A673 (cell line): Measurements from ENCODE around the gene PLOD2. TPM values are rescaled to one million over a fixed set of nuclear protein-coding genes. Genes with fewer than 3 reads are reported as not detected.

ENCODE experiments used
- BruUV-seq: library from RNA; stranded (reverse); fragments of 400-500 nt; replicated peaks from 2 replicates; lab custom pipeline; 2021; lab: Mats Ljungman, UMichigan
- CTCF ChIA-PET: fragments of 300-600 bp; sonication (Branson Sonifier 250); formaldehyde crosslinking; loops from one replicate; lab custom pipeline; 2022; ENCODE audit warnings: antibody characterized with exemption; lab: Charles Lee
- POLR2A ChIA-PET: fragments of 300-600 bp; sonication (Branson Sonifier 250); formaldehyde crosslinking; loops from one replicate; lab custom pipeline; 2022; ENCODE audit warnings: antibody characterized with exemption; ENCODE audit not compliant: low non-redundant PET; lab: Charles Lee
- DNase-seq: peaks from one replicate; pipeline ENCODE4 v3.0.0-alpha.2; 2015; ENCODE audit warnings: low spot score
- H3K27ac ChIP-seq: fragments of 200-600 bp; sonication (generic); 2 replicates; pipeline ENCODE4 v1.5.1; 2016; ENCODE audit warnings: mixed run types, low read depth, mild to moderate bottlenecking, mixed read lengths, antibody characterized with exemption, low read length; ENCODE audit not compliant: poor library complexity, severe bottlenecking
- H3K27me3 ChIP-seq: fragments of 200-600 bp; sonication (generic); replicated peaks from 2 replicates; pipeline ENCODE4 v1.6.1; 2017; ENCODE audit warnings: mixed run types, low read depth, mild to moderate bottlenecking, mixed read lengths, antibody characterized with exemption, low read length; ENCODE audit not compliant: insufficient read depth, poor library complexity
- H3K36me3 ChIP-seq: fragments of 200-600 bp; sonication (generic); 2 replicates; pipeline ENCODE4 v1.6.1; 2016; ENCODE audit warnings: mixed run types, mild to moderate bottlenecking, mixed read lengths, antibody characterized with exemption, low read length; ENCODE audit not compliant: insufficient read depth, poor library complexity, severe bottlenecking
- H3K4me1 ChIP-seq: fragments of 200-600 bp; sonication (generic); 2 replicates; pipeline ENCODE4 v1.6.1; 2017; ENCODE audit warnings: mixed run types, mild to moderate bottlenecking, mixed read lengths, antibody characterized with exemption, low read length; ENCODE audit not compliant: insufficient read depth, poor library complexity, severe bottlenecking
- H3K4me3 ChIP-seq: fragments of 200-600 bp; sonication (generic); 2 replicates; pipeline ENCODE4 v1.5.1; 2016; ENCODE audit warnings: low read depth, mixed run types, mild to moderate bottlenecking, mixed read lengths, low read length; ENCODE audit not compliant: poor library complexity, severe bottlenecking
- H3K9me3 ChIP-seq: fragments of 200-600 bp; sonication (generic); 2 replicates; pipeline ENCODE4 v1.6.1; 2016; ENCODE audit warnings: mixed run types, low read depth, mild to moderate bottlenecking, mixed read lengths, antibody characterized with exemption, low read length; ENCODE audit not compliant: poor library complexity, severe bottlenecking
- CTCF ChIP-seq: fragments of 300-800, 200-600 bp; sonication (generic); conservative IDR thresholded peaks from 2 replicates; pipeline ENCODE4 v1.5.1; 2017; ENCODE audit warnings: low read depth, mild to moderate bottlenecking, antibody characterized with exemption, low read length, moderate library complexity, mixed read lengths
- EZH2 ChIP-seq: fragments of 200-600 bp; sonication (generic); IDR thresholded peaks from 2 replicates; pipeline ENCODE4 v1.6.1; 2017; ENCODE audit warnings: borderline replicate concordance, low read depth, mild to moderate bottlenecking, mixed read lengths, antibody characterized with exemption, low read length; ENCODE audit not compliant: poor library complexity, severe bottlenecking
- intact Hi-C: fragments of 100-400 bp; cut with micrococcal nuclease; formaldehyde crosslinking; loops from one replicate; pipeline ENCODE4 v1.10.0; 2022; ENCODE audit not compliant: unreplicated experiment
- total RNA-seq: library from RNA; stranded (reverse); gene quantifications from 2 replicates; pipeline ENCODE4 v1.2.3, GENCODE V29; 2021

The PLOD2 gene
- total RNA-seq, 1 experiment from 2014 or later = 34.6 TPM

GRCh38 chr3:146129750-146130149 lies 31.2 kb downstream of the PLOD2 start:
- no peaks in the 10 kb centered on the region for H3K27me3 ChIP-seq
- intact Hi-C loops = no loop called here
- BruUV-seq = no TSS peak
- H3K4me3 ChIP-seq = no peak overlapping the region
- no peak for DNase-seq
- peaks cover 15% of the 10 kb centered on the region for H3K4me1 ChIP-seq
- CTCF ChIA-PET = no interaction called here
- no peak for TF ChIP-seq EZH2
- TF ChIP-seq CTCF = no peak
- no peak overlapping the region for H3K27ac ChIP-seq
- H3K9me3 ChIP-seq = no peaks in the 10 kb centered on the region
- POLR2A ChIA-PET = no interaction called here
- no peaks in the 10 kb centered on the region for H3K36me3 ChIP-seq

DNA sequence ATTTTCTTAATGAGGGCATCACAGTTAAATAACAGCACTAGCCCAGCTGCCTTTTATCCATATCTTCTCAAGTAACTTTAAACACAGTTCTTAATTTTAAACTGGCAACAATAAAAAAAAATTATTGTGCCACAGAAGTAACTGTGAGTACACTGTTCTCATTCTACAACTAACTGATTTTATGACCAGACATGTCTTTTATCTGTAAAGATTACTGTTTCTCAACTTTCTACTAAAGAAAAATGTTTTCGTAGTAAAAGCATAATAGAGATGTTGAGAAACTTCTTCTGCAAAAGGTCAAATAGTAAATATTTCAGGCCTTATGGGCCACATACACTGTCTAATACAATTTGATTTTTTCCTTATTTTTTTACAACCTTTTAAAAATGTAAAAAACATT lies 32.0 kb downstream of the PLOD2 start:
- H3K36me3 ChIP-seq = no peaks in the 10 kb centered on the region
- POLR2A ChIA-PET = no interaction called here
- H3K27me3 ChIP-seq = no peaks in the 10 kb centered on the region
- BruUV-seq = no TSS peak
- DNase-seq = no peak
- intact Hi-C loops = no loop called here
- no peak overlapping the region for H3K27ac ChIP-seq
- no peaks in the 10 kb centered on the region for H3K9me3 ChIP-seq
- peaks cover 7% of the 10 kb centered on the region for H3K4me1 ChIP-seq
- H3K4me3 ChIP-seq = no peak overlapping the region
- TF ChIP-seq CTCF = no peak
- TF ChIP-seq EZH2 = no peak
- CTCF ChIA-PET = no interaction called here

- Histone ChIP-seq H3K9me3 (no peaks in the 10 kb centered on the region), H3K27me3 (no peaks in the 10 kb centered on the region), H3K27ac (no peak overlapping the region), H3K36me3 (no peaks in the 10 kb centered on the region), H3K4me1 (no peaks in the 10 kb centered on the region), H3K4me3 (no peak overlapping the region)
- TF ChIP-seq EZH2 (no peak), CTCF (no peak)
- no TSS peak for BruUV-seq
- DNase-seq = no peak
- ChIA-PET CTCF (no interaction called here), POLR2A (interaction anchor here (0.6 kb wide), 1 partner anchor 1418 kb away, joined by 3 read pairs; no protein-coding TSS in a partner anchor)
- intact Hi-C loops = no loop called here
Observed at GRCh38 chr3:146128179-146128578, 32.8 kb downstream of the PLOD2 start.
